A673 (cell line): ENCODE data around the gene SSBP3. TPM values are rescaled to one million over a fixed set of nuclear protein-coding genes. Genes with fewer than 3 reads are reported as not detected.

Experiments
- BruUV-seq: library from RNA; stranded (reverse); fragments of 400-500 nt; replicated peaks from 2 replicates; lab custom pipeline; 2021; lab: Mats Ljungman, UMichigan
- CTCF ChIA-PET: fragments of 300-600 bp; sonication (Branson Sonifier 250); formaldehyde crosslinking; loops from one replicate; lab custom pipeline; 2022; ENCODE audit warnings: antibody characterized with exemption; lab: Charles Lee
- POLR2A ChIA-PET: fragments of 300-600 bp; sonication (Branson Sonifier 250); formaldehyde crosslinking; loops from one replicate; lab custom pipeline; 2022; ENCODE audit warnings: antibody characterized with exemption; ENCODE audit not compliant: low non-redundant PET; lab: Charles Lee
- DNase-seq: peaks from one replicate; pipeline ENCODE4 v3.0.0-alpha.2; 2015; ENCODE audit warnings: low spot score
- H3K27ac ChIP-seq: fragments of 200-600 bp; sonication (generic); 2 replicates; pipeline ENCODE4 v1.5.1; 2016; ENCODE audit warnings: mixed run types, low read depth, mild to moderate bottlenecking, mixed read lengths, antibody characterized with exemption, low read length; ENCODE audit not compliant: poor library complexity, severe bottlenecking
- H3K27me3 ChIP-seq: fragments of 200-600 bp; sonication (generic); replicated peaks from 2 replicates; pipeline ENCODE4 v1.6.1; 2017; ENCODE audit warnings: mixed run types, low read depth, mild to moderate bottlenecking, mixed read lengths, antibody characterized with exemption, low read length; ENCODE audit not compliant: insufficient read depth, poor library complexity
- H3K36me3 ChIP-seq: fragments of 200-600 bp; sonication (generic); 2 replicates; pipeline ENCODE4 v1.6.1; 2016; ENCODE audit warnings: mixed run types, mild to moderate bottlenecking, mixed read lengths, antibody characterized with exemption, low read length; ENCODE audit not compliant: insufficient read depth, poor library complexity, severe bottlenecking
- H3K4me1 ChIP-seq: fragments of 200-600 bp; sonication (generic); 2 replicates; pipeline ENCODE4 v1.6.1; 2017; ENCODE audit warnings: mixed run types, mild to moderate bottlenecking, mixed read lengths, antibody characterized with exemption, low read length; ENCODE audit not compliant: insufficient read depth, poor library complexity, severe bottlenecking
- H3K4me3 ChIP-seq: fragments of 200-600 bp; sonication (generic); 2 replicates; pipeline ENCODE4 v1.5.1; 2016; ENCODE audit warnings: low read depth, mixed run types, mild to moderate bottlenecking, mixed read lengths, low read length; ENCODE audit not compliant: poor library complexity, severe bottlenecking
- H3K9me3 ChIP-seq: fragments of 200-600 bp; sonication (generic); 2 replicates; pipeline ENCODE4 v1.6.1; 2016; ENCODE audit warnings: mixed run types, low read depth, mild to moderate bottlenecking, mixed read lengths, antibody characterized with exemption, low read length; ENCODE audit not compliant: poor library complexity, severe bottlenecking
- EZH2 ChIP-seq: fragments of 200-600 bp; sonication (generic); IDR thresholded peaks from 2 replicates; pipeline ENCODE4 v1.6.1; 2017; ENCODE audit warnings: borderline replicate concordance, low read depth, mild to moderate bottlenecking, mixed read lengths, antibody characterized with exemption, low read length; ENCODE audit not compliant: poor library complexity, severe bottlenecking
- intact Hi-C: fragments of 100-400 bp; cut with micrococcal nuclease; formaldehyde crosslinking; loops from one replicate; pipeline ENCODE4 v1.10.0; 2022; ENCODE audit not compliant: unreplicated experiment
- total RNA-seq: library from RNA; stranded (reverse); gene quantifications from 2 replicates; pipeline ENCODE4 v1.2.3, GENCODE V29; 2021
- TF ChIP-seq, protein P1 (sequence below): fragments of 300-800, 200-600 bp; sonication (generic); conservative IDR thresholded peaks from 2 replicates; pipeline ENCODE4 v1.5.1; 2017; ENCODE audit warnings: low read depth, mild to moderate bottlenecking, antibody characterized with exemption, low read length, moderate library complexity, mixed read lengths

The SSBP3 gene
- total RNA-seq, 1 experiment from 2014 or later: 43.0 TPM

DNA sequence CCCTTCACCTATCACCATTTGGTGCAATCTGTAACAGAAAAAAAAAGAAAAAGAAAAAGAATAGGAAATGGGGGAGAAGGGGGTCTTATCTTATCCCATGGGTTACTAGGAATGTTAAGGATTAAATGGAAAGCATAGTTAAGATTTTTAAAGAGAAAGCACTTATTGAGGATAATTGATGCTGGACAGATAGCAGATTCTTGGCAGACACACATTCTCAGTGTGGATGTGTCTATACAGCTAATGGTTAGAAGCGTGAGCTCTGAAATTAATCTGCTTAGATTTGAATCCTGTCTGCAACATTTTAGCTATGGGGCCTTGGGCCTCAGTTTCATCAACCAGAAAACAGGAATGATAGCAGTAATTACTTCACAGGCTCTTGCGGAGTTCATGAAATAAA lies 67.1 kb downstream of the SSBP3 start:
- H3K27ac ChIP-seq: no peak overlapping the region
- H3K4me1 ChIP-seq: peaks cover 7% of the 10 kb centered on the region
- TF ChIP-seq, protein P1, sequence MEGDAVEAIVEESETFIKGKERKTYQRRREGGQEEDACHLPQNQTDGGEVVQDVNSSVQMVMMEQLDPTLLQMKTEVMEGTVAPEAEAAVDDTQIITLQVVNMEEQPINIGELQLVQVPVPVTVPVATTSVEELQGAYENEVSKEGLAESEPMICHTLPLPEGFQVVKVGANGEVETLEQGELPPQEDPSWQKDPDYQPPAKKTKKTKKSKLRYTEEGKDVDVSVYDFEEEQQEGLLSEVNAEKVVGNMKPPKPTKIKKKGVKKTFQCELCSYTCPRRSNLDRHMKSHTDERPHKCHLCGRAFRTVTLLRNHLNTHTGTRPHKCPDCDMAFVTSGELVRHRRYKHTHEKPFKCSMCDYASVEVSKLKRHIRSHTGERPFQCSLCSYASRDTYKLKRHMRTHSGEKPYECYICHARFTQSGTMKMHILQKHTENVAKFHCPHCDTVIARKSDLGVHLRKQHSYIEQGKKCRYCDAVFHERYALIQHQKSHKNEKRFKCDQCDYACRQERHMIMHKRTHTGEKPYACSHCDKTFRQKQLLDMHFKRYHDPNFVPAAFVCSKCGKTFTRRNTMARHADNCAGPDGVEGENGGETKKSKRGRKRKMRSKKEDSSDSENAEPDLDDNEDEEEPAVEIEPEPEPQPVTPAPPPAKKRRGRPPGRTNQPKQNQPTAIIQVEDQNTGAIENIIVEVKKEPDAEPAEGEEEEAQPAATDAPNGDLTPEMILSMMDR: no peak
- no peak for TF ChIP-seq EZH2
- H3K27me3 ChIP-seq: no peaks in the 10 kb centered on the region
- intact Hi-C loops: no loop called here
- DNase-seq: no peak
- no peak overlapping the region for H3K4me3 ChIP-seq
- no TSS peak for BruUV-seq
- POLR2A ChIA-PET: no interaction called here
- no peaks in the 10 kb centered on the region for H3K9me3 ChIP-seq
- no peaks in the 10 kb centered on the region for H3K36me3 ChIP-seq
- CTCF ChIA-PET: no interaction called here

DNA sequence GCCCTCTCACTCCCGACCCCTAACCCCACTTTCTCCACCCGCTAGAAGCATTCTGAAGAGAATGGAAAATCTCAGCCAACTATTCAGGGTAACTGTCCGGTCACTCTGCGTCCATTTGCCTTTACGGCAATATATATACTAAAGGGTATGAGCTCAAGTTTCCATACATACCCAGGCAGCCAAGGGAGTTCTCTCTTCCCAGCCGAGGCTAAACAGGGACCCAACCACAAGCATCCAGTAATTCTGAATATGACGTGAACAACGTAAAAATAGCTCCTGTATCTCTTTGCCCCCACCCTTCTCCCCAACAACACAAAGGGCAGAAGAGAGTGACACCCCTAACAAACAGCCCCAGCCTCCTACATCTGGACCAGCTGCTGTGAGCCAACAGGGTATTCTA lies 67.7 kb downstream of the SSBP3 start:
- TF ChIP-seq EZH2: no peak
- TF ChIP-seq, protein P1: no peak
- POLR2A ChIA-PET: no interaction called here
- no peaks in the 10 kb centered on the region for H3K9me3 ChIP-seq
- H3K4me1 ChIP-seq: peaks cover 7% of the 10 kb centered on the region
- H3K36me3 ChIP-seq: no peaks in the 10 kb centered on the region
- BruUV-seq: no TSS peak
- no peak overlapping the region for H3K27ac ChIP-seq
- H3K4me3 ChIP-seq: no peak overlapping the region
- no peak for DNase-seq
- CTCF ChIA-PET: no interaction called here
- intact Hi-C loops: no loop called here
- no peaks in the 10 kb centered on the region for H3K27me3 ChIP-seq

DNA sequence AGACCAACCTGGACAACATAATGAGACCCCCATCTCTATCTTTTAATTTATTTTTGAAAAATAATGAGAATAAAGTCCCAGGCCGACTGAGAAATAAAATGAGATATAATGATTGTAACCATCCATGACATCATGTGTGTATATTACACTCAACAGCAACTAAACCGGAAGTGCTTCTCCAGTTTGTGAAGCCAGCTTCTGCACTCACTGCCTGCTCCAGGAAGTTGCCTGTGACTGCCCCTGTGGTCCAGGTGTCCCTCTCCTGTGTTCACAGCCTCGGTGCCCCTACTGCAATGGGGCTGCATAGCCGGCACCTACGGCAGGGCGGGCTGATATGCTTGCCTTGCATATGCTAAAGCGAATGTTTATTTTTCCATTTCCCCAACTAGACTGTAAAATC lies 68.3 kb downstream of the SSBP3 start:
- no peak overlapping the region for H3K27ac ChIP-seq
- no TSS peak for BruUV-seq
- H3K4me3 ChIP-seq: no peak overlapping the region
- ChIA-PET POLR2A (no interaction called here), CTCF (no interaction called here)
- TF ChIP-seq, protein P1: no peak
- no peak for TF ChIP-seq EZH2
- DNase-seq: no peak
- no peaks in the 10 kb centered on the region for H3K27me3 ChIP-seq
- H3K9me3 ChIP-seq: no peaks in the 10 kb centered on the region
- no peaks in the 10 kb centered on the region for H3K36me3 ChIP-seq
- intact Hi-C loops: no loop called here
- peaks cover 7% of the 10 kb centered on the region for H3K4me1 ChIP-seq
